NB4 (cell line): ENCODE results near the gene CXCR6.
A peak's percentile ranks its signal among the peaks of the same experiment; 100 is the strongest.

Experiments used
- DNase-seq: peaks from one replicate; pipeline ENCODE4 v3.0.0; 2010; ENCODE audit warnings: low read depth
- H3K4me3 ChIP-seq: one replicate; pipeline ENCODE4 v1.5.1; 2011; ENCODE audit warnings: mild to moderate bottlenecking, low read depth, low read length, moderate library complexity
- CTCF ChIP-seq: IDR thresholded peaks from one replicate; pipeline ENCODE4 v1.5.1; 2012; ENCODE audit warnings: low read depth, low read length
- MYC ChIP-seq: IDR thresholded peaks from 2 replicates; pipeline ENCODE4 v1.6.1; 2011; ENCODE audit warnings: low read depth, low read length
- POLR2A ChIP-seq: IDR thresholded peaks from 2 replicates; pipeline ENCODE4 v1.6.1; 2011; ENCODE audit warnings: mild to moderate bottlenecking; ENCODE audit not compliant: insufficient read length; ENCODE audit errors: extremely low read depth
- TF ChIP-seq, protein P1 (sequence below): IDR thresholded peaks from 2 replicates; pipeline ENCODE4 v1.6.1; 2011; ENCODE audit warnings: low read depth, low read length

The CXCR6 gene

GRCh38 chr3:45937206-45938042 lies 5.8 kb upstream of the CXCR6 start:
- H3K4me3 ChIP-seq, result no peak overlapping the region
- TF ChIP-seq MYC, result no peak
- no peak for TF ChIP-seq CTCF
- no peak for TF ChIP-seq POLR2A
- TF ChIP-seq, protein P1, sequence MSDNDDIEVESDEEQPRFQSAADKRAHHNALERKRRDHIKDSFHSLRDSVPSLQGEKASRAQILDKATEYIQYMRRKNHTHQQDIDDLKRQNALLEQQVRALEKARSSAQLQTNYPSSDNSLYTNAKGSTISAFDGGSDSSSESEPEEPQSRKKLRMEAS, result no peak
- DNase-seq, result no peak

GRCh38 chr3:45938043-45938435 lies 5.2 kb upstream of the CXCR6 start:
- TF ChIP-seq MYC (no peak), CTCF (no peak), POLR2A (no peak)
- TF ChIP-seq, protein P1, result no peak
- no peak for DNase-seq
- H3K4me3 ChIP-seq, result no peak overlapping the region

DNA sequence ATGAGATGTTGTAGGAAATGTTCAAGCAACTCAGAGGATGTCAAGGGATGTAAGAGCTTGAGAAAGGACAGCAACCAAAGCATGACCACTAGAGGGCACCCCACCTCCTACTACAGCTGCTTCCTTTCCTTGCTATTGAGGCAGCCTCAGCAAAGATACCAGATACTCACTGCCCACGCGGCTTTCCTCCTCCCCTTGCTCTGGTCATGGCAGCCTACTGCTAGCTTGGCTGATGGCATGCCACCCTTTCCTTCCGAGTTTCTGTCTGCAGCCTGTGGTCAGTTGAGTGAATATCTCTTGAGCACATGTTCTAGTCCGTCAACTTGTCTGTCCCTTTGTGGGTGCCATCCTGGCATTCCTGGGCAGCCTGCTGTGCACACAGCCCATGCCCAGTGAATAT lies 4.4 kb upstream of the CXCR6 start:
- no peak overlapping the region for H3K4me3 ChIP-seq
- peak; percentile 91 for DNase-seq
- TF ChIP-seq CTCF, result peak; percentile 86
- TF ChIP-seq, protein P1, result peak; percentile 90
- TF ChIP-seq MYC, result peak; percentile 89
- no peak for TF ChIP-seq POLR2A

GRCh38 chr3:45939341-45939771 lies 3.9 kb upstream of the CXCR6 start:
- no peak overlapping the region for H3K4me3 ChIP-seq
- TF ChIP-seq MYC (no peak), CTCF (no peak), POLR2A (no peak)
- TF ChIP-seq, protein P1, result no peak
- DNase-seq, result peak; percentile 22

GRCh38 chr3:45940004-45940780 lies 3.1 kb upstream of the CXCR6 start:
- no peak for DNase-seq
- no peak overlapping the region for H3K4me3 ChIP-seq
- TF ChIP-seq MYC, result no peak
- no peak for TF ChIP-seq POLR2A
- TF ChIP-seq CTCF, result no peak
- TF ChIP-seq, protein P1, result no peak
